Spinal cord (tissue), 10 donors: ENCODE results near the gene GABRB2. TPM values are rescaled to one million over a fixed set of nuclear protein-coding genes. Genes with fewer than 3 reads are reported as not detected.

Source experiments
- DNase-seq, 6 donors: peaks; one replicate each; pipeline versions ENCODE4 v3.0.0 to v3.0.0-alpha.2; 2013 to 2015; ENCODE audit warnings: low spot score in 6 of 6, low read depth in 4 of 6
- H3K27ac ChIP-seq: one replicate; pipeline ENCODE4 v1.5.1; 2013; ENCODE audit warnings: low read depth, low read length, control low read depth
- H3K27me3 ChIP-seq: one replicate; pipeline ENCODE4 v1.6.1; 2013; ENCODE audit warnings: low read length; ENCODE audit not compliant: control insufficient read depth, insufficient read depth
- H3K36me3 ChIP-seq: one replicate; pipeline ENCODE4 v1.6.1; 2013; ENCODE audit warnings: low read length; ENCODE audit not compliant: control insufficient read depth, insufficient read depth
- H3K4me1 ChIP-seq: one replicate; pipeline ENCODE4 v1.6.1; 2013; ENCODE audit warnings: low read length; ENCODE audit not compliant: control insufficient read depth, insufficient read depth
- H3K4me3 ChIP-seq: one replicate; pipeline ENCODE4 v1.5.1; 2013; ENCODE audit warnings: low read depth, low read length, control low read depth
- H3K9me3 ChIP-seq: one replicate; pipeline ENCODE4 v1.6.1; 2013; ENCODE audit warnings: low read length; ENCODE audit not compliant: control insufficient read depth, insufficient read depth
- WGBS: methylation state at CpG from one replicate; pipeline ENCODE4 v1.1.5; 2013; ENCODE audit warnings: missing lambda C conversion rate; ENCODE audit not compliant: insufficient coverage; 5-methylcytosine and 5-hydroxymethylcytosine counted together
- polyA plus RNA-seq, 2 donors: library from polyadenylated mRNA; unstranded; fragments of 120-200 nt; gene quantifications; one replicate each; pipeline ENCODE4 v1.2.1, GENCODE V29; 2013; ENCODE audit not compliant: insufficient read length in 2 of 2
- total RNA-seq, 2 donors: library from RNA; depleted of rRNA in 1 of 2; stranded (reverse); fragments of 120-200 nt in 1 of 2; fragments of >200 nt in 1 of 2; gene quantifications; one replicate each; pipeline versions ENCODE4 v1.2.3 to v1.2.4, GENCODE V29; 2013 to 2014
- donor health status: healthy.

The GABRB2 gene
- total and polyA plus RNA-seq, 4 donors: 9.8 to 44.6 (median 22.4) TPM

GRCh38 chr5:161421067-161421466, 125.5 kb downstream of the GABRB2 start:
- 11% methylated on average over 1 of the region's 4 CpGs for WGBS
- peaks cover 6% of the 10 kb centered on the region for H3K9me3 ChIP-seq

GRCh38 chr5:161420521-161420920, 126.0 kb downstream of the GABRB2 start:
- DNase-seq: no peak
- H3K4me3 ChIP-seq: no peak overlapping the region
- H3K36me3 ChIP-seq: no peaks in the 10 kb centered on the region
- no peak overlapping the region for H3K27ac ChIP-seq
- H3K9me3 ChIP-seq: peaks cover 6% of the 10 kb centered on the region
- no CpG with 5 or more reads among the region's 3 CpGs for WGBS
- H3K27me3 ChIP-seq: no peaks in the 10 kb centered on the region
- H3K4me1 ChIP-seq: no peaks in the 10 kb centered on the region

More at GRCh38 chr5:161421067-161421466, 125.5 kb downstream of the GABRB2 start:
- Histone ChIP-seq H3K27ac (no peak overlapping the region), H3K4me1 (no peaks in the 10 kb centered on the region), H3K27me3 (no peaks in the 10 kb centered on the region), H3K36me3 (no peaks in the 10 kb centered on the region), H3K4me3 (no peak overlapping the region)
- DNase-seq: peak in 1 of 6 donors; percentile 9

DNA sequence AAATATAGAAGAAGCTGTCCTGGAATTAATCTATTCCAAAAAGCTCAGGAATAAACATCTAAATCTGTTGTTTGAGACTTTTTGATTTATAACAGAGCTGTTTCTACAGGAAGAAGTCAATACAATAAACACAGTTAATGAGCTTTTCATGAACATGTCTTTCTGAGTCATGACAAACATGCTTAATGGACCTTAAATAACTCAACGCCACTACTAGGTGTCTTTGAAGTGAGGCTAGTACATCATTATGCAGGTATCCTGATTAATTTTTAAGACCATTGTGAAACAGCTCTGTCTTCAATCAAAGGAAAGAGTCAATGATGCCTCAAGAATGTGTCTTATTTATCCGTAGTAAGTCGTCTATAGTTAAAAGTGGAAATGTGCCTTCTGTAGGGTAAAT, 131.6 kb downstream of the GABRB2 start:
- H3K36me3 ChIP-seq: no peaks in the 10 kb centered on the region
- no peak for DNase-seq
- H3K4me3 ChIP-seq: no peak overlapping the region
- H3K27me3 ChIP-seq: no peaks in the 10 kb centered on the region
- H3K27ac ChIP-seq: no peak overlapping the region
- WGBS: no CpG with 5 or more reads among the region's 3 CpGs
- no peaks in the 10 kb centered on the region for H3K4me1 ChIP-seq
- no peaks in the 10 kb centered on the region for H3K9me3 ChIP-seq

- Histone ChIP-seq H3K36me3 (no peaks in the 10 kb centered on the region), H3K9me3 (no peaks in the 10 kb centered on the region), H3K27ac (no peak overlapping the region), H3K27me3 (no peaks in the 10 kb centered on the region), H3K4me3 (no peak overlapping the region), H3K4me1 (no peaks in the 10 kb centered on the region)
- DNase-seq: no peak
- WGBS: no CpG with 5 or more reads among the region's 2 CpGs
Measured at GRCh38 chr5:161414037-161414436, 132.5 kb downstream of the GABRB2 start.

DNA sequence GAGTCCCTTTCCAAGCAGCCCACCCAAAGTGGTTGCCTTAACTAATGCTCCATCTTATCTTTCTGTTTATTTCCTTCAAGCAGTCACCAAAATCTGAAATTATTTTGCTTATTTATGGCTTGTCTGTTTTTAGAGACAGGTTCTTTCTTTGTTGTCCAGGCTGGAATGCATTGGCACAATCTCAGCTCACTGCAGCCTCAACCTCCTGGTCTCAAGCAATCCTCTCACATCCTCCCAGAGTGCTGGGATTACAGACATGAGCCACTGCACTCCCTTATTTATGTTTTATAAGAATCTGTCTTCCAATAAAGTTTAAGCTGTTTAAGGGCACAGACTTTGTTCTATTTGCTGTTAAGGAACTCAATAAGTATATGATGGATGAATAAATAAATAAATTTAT, 133.7 kb downstream of the GABRB2 start:
- DNase-seq: no peak
- no peak overlapping the region for H3K4me3 ChIP-seq
- H3K36me3 ChIP-seq: no peaks in the 10 kb centered on the region
- no peaks in the 10 kb centered on the region for H3K9me3 ChIP-seq
- H3K27me3 ChIP-seq: no peaks in the 10 kb centered on the region
- H3K27ac ChIP-seq: no peak overlapping the region
- H3K4me1 ChIP-seq: no peaks in the 10 kb centered on the region

DNA sequence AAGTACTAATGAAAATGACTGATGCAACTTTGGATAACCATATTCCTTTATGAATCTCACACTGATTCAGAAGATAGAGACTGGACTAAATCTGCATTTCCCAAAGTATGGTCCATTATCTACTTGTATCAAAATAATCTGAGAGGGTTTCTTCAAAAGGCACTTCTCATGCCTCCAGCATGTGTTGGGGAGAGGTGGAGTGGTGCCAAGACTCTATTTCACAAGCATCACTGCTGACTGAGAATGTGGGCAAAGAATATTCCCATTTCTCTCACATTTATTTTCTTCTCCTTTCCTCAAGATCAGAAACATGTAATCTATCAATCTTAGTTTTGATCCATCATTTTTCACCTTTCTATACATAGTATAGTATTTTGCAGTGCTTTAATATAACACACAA, 135.4 kb downstream of the GABRB2 start:
- H3K4me1 ChIP-seq: no peaks in the 10 kb centered on the region
- H3K36me3 ChIP-seq: no peaks in the 10 kb centered on the region
- no peaks in the 10 kb centered on the region for H3K27me3 ChIP-seq
- H3K4me3 ChIP-seq: no peak overlapping the region
- no peak overlapping the region for H3K27ac ChIP-seq
- H3K9me3 ChIP-seq: no peaks in the 10 kb centered on the region
- DNase-seq: peak in 1 of 6 donors; percentile 14

DNA sequence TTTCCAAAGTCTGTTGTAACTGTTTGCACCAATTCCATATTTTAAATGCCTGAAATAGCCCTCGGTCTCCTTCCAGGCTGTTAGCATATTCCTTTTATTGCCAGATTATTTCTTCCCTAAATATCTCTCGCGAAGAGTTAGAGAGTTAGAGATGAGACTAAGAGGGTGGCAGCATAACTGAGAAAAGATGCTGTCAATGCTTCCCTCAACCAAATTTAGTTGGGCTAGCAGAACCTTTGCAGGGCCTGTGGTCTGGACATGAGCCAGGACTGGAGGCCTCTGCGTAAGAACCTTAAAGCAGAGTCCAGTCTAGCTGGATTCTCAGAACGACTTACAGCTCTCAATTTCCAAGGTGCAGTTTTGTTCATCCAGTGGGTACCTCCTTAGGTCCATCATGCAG, 135.9 kb downstream of the GABRB2 start:
- Histone ChIP-seq H3K9me3 (no peaks in the 10 kb centered on the region), H3K4me3 (no peak overlapping the region), H3K27me3 (no peaks in the 10 kb centered on the region), H3K27ac (no peak overlapping the region), H3K36me3 (no peaks in the 10 kb centered on the region), H3K4me1 (no peaks in the 10 kb centered on the region)
- DNase-seq: peak in 1 of 6 donors; percentile 25
- 89% methylated on average over 2 of the region's 5 CpGs for WGBS

GRCh38 chr5:161409471-161409870, 137.1 kb downstream of the GABRB2 start:
- H3K27me3 ChIP-seq: no peaks in the 10 kb centered on the region
- no CpG with 5 or more reads among the region's 2 CpGs for WGBS

GRCh38 chr5:161406880-161407279, 139.6 kb downstream of the GABRB2 start:
- Histone ChIP-seq H3K36me3 (no peaks in the 10 kb centered on the region), H3K27me3 (no peaks in the 10 kb centered on the region), H3K9me3 (no peaks in the 10 kb centered on the region), H3K4me3 (no peak overlapping the region), H3K4me1 (no peaks in the 10 kb centered on the region), H3K27ac (no peak overlapping the region)
- no CpG with 5 or more reads among the region's 3 CpGs for WGBS
- no peak for DNase-seq

More at GRCh38 chr5:161409471-161409870, 137.1 kb downstream of the GABRB2 start:
- Histone ChIP-seq H3K4me3 (no peak overlapping the region), H3K4me1 (no peaks in the 10 kb centered on the region), H3K36me3 (no peaks in the 10 kb centered on the region), H3K9me3 (no peaks in the 10 kb centered on the region), H3K27ac (no peak overlapping the region)
- no peak for DNase-seq

- 60% methylated on average over 1 of the region's 1 CpG for WGBS
- Histone ChIP-seq H3K4me1 (no peaks in the 10 kb centered on the region), H3K9me3 (no peaks in the 10 kb centered on the region), H3K27ac (no peak overlapping the region), H3K27me3 (no peaks in the 10 kb centered on the region), H3K4me3 (no peak overlapping the region), H3K36me3 (no peaks in the 10 kb centered on the region)
- no peak for DNase-seq
Measured at GRCh38 chr5:161403996-161404395, 142.5 kb downstream of the GABRB2 start.
